ENCODE results near the gene RC3H1. TPM values are rescaled to one million over a fixed set of nuclear protein-coding genes. Genes with fewer than 3 reads are reported as not detected.

RC3H1 gene
- 81.9 and 168 TPM in 2 replicates for total RNA-seq (2011; cell fraction: chromatin; rRNA removed; ENCODE audit: low replicate concordance)
- 42.0 and 47.8 TPM in 2 replicates for total RNA-seq (2011; cell fraction: nucleolus; rRNA removed)
- total RNA-seq (2011; cell fraction: nucleoplasm; rRNA removed): 46.5 and 67.9 TPM in 2 replicates
- total RNA-seq (2014; rRNA removed) (11.4 and 12.4 TPM in 2 replicates), total RNA-seq (2014; rRNA removed; fragmentation: Illumina TruSeq; extraction: Trizol) (20.9 and 23.4 TPM in 2 replicates), total RNA-seq (2015; rRNA removed; fragmentation: Illumina TruSeq; extraction: Trizol) (27.2 and 31.7 TPM in 2 replicates), total RNA-seq (2021) (21.0 and 21.3 TPM in 2 replicates), polyA plus RNA-seq (2011; rRNA removed) (17.3 and 17.4 TPM in 2 replicates), polyA plus RNA-seq (2014; fragmentation: Illumina TruSeq; extraction: Trizol) (5.6 and 6.7 TPM in 2 replicates), polyA plus RNA-seq (2014; fragmentation: Nextera tagmentation; extraction: Ambion mirVana) (1 to 10 TPM; 2.4 to 3.4 TPM), polyA plus RNA-seq (2014; rRNA removed) (5.7 and 6.1 TPM in 2 replicates), polyA minus RNA-seq (2011; rRNA and poly(A)+ RNA removed) (83.2 and 95.5 TPM in 2 replicates), Bru-seq, nascent RNA (percentile 88 among the genes with signal in this experiment), BruChase-seq, experiment 1, labeled RNA remaining after a 2-hour chase (percentile 94 among the genes with signal in this experiment), BruChase-seq, experiment 2, labeled RNA remaining after a 6-hour chase (percentile 95 among the genes with signal in this experiment)
- 7.9 and 9.5 TPM in 2 replicates for polyA plus RNA-seq (2011; cell fraction: cytosol; rRNA removed)
- 23.3 and 23.5 TPM in 2 replicates for polyA plus RNA-seq (2011; cell fraction: nucleus; rRNA removed)
- polyA plus RNA-seq (2012): 2.8 and 3.4 TPM in 2 replicates
- 26.8 and 32.4 TPM in 2 replicates for polyA minus RNA-seq (2011; cell fraction: cytosol; rRNA and poly(A)+ RNA removed)
- 33.8 and 61.1 TPM in 2 replicates for polyA minus RNA-seq (2011; cell fraction: nucleus; rRNA and poly(A)+ RNA removed)
- long read RNA-seq, experiment 1, partial matches to known transcripts: 12 of 30 reads
- long read RNA-seq, experiment 1, other reads (novel, unspliced or antisense): 18 of 30 reads
- long read RNA-seq, experiment 2, partial matches to known transcripts: 0 of 4 reads
- long read RNA-seq, experiment 2, other reads (novel, unspliced or antisense): 4 of 4 reads
- long read RNA-seq, experiment 3, partial matches to known transcripts: 1 of 1 reads
- long read RNA-seq, experiment 3, other reads (novel, unspliced or antisense): 0 of 1 reads

GRCh38 chr1:174022080-174022975 lies at the start of gene RC3H1:
RC3H1 (minus strand) TSS chr1:174022357; CDS start chr1:173992985, 29,372 bp downstream.
- TSS peak; percentile 97 for BruUV-seq (replicated peaks)
- intact Hi-C loops (cut with micrococcal nuclease): loop anchor here (5.0 kb wide), 3 partner anchors 45 to 150 kb away; partner anchors contain the start of gene RABGAP1L
- POLR2A ChIA-PET: interaction anchor here (0.6 to 2.2 kb wide), 23 partner anchors 8 to 991 kb away, joined by 3 to 19 read pairs (median 4); partner anchors contain the start of genes GAS5 and ZBTB37
- H3K27ac ChIP-seq (ENCODE audit: extremely low read depth, low read depth, low read length): peak within 1 kb of the TSS; percentile 88
- peaks cover 14% of the 10 kb centered on the region; the same call in 2 of the 3 replicates for H3K36me3 ChIP-seq (ENCODE audit: control insufficient read depth, insufficient read depth, low read length)
- peak within 1 kb of the TSS; percentile 95 for H2AFZ ChIP-seq (ENCODE audit: low read depth, low read length)
- H3K9me1 ChIP-seq (ENCODE audit: control insufficient read depth, insufficient read depth, low read length): no peaks in the 10 kb centered on the region
- H3K4me1 ChIP-seq (replicated peaks in 1 of 2; ENCODE audit: control insufficient read depth in 2 of 2, insufficient read depth in 2 of 2, low read length in 2 of 2): peaks cover 12 to 19% of the 10 kb centered on the region in 2 experiments; a peak in 3 of 5 replicates
- FAIRE-seq (peak; percentile 79), ATAC-seq (peak; percentile 89), DNase-seq (ENCODE audit: extremely low read depth in 1 of 4, low spot score in 3 of 4) (peak; percentile 95 to 96 (median 96))
- peaks cover 20% of the 10 kb centered on the region; the same call in 1 of the 2 replicates for H4K20me1 ChIP-seq (replicated peaks; ENCODE audit: control insufficient read depth, insufficient read depth, low read length)
- CTCF ChIA-PET (ENCODE audit: low intra/inter-chr PET ratio): no interaction called here
- H3K27me3 ChIP-seq (ENCODE audit: control insufficient read depth in 2 of 2, insufficient read depth in 2 of 2, low read length in 2 of 2): no peaks in the 10 kb centered on the region
- under 1% methylated on average over 47 of the region's 78 CpGs for WGBS (ENCODE audit: insufficient coverage, low coverage, missing lambda C conversion rate)
- peak within 1 kb of the TSS; percentile 88 for H3K4me3 ChIP-seq
- H3K9ac ChIP-seq (ENCODE audit: insufficient read depth in 1 of 2, low read depth in 2 of 2, low read length in 2 of 2): peak within 1 kb of the TSS; percentile 90 to 99
- in situ Hi-C loops (cut with MboI): no loop called here
- H3K79me2 ChIP-seq (ENCODE audit: control insufficient read depth, insufficient read depth, low read length): peaks cover 52% of the 10 kb centered on the region
- peak within 1 kb of the TSS; percentile 84 for H3K4me2 ChIP-seq (ENCODE audit: insufficient read depth, low read length)
- H3K9me3 ChIP-seq (replicated peaks; ENCODE audit: control insufficient read depth, insufficient read depth, low read depth, low read length): no peaks in the 10 kb centered on the region
- peak; percentile 60; the same call in 1 of the 2 replicates for TF ChIP-seq MYNN (IDR thresholded peaks at IDR 0.05)
- no peak for TF ChIP-seq MYNN (CRISPR knock-in tag; IDR thresholded peaks at IDR 0.05)
- no peak for TF ChIP-seq CBX8 (IDR thresholded peaks at IDR 0.05; ENCODE audit: borderline replicate concordance, extremely low read depth, low read depth, low read length, poor library complexity, severe bottlenecking)
- TF ChIP-seq KAT7 (CRISPR knock-in tag; IDR thresholded peaks at IDR 0.05; ENCODE audit: borderline replicate concordance): no peak; the same call in none of the 2 replicates
- TF ChIP-seq JUNB (CRISPR knock-in tag; conservative IDR thresholded peaks at IDR 0.05): no peak
- no peak for TF ChIP-seq MED1 (CRISPR knock-in tag; IDR thresholded peaks at IDR 0.05; ENCODE audit: borderline replicate concordance)
- no peak for TF ChIP-seq ZNF121 (CRISPR knock-in tag; conservative IDR thresholded peaks at IDR 0.05)
- no peak for TF ChIP-seq OTX1 (CRISPR knock-in tag; IDR thresholded peaks at IDR 0.05)
- no peak for TF ChIP-seq POLR3G (IDR thresholded peaks at IDR 0.05; ENCODE audit: extremely low read depth, insufficient read length, insufficient replicate concordance)
- TF ChIP-seq VEZF1 (CRISPR knock-in tag; IDR thresholded peaks at IDR 0.05): peak; percentile 81
- TF ChIP-seq MTA3 (IDR thresholded peaks at IDR 0.05; ENCODE audit: borderline replicate concordance): 0 out of 2 replicates have a peak, but pooled peaks have one; percentile 50
- no peak for TF ChIP-seq ZNF431 (CRISPR knock-in tag; IDR thresholded peaks at IDR 0.05)
- peak; percentile 96 for TF ChIP-seq POLR2H (tag; IDR thresholded peaks at IDR 0.05; ENCODE audit: low read depth)
- peak; percentile 84 to 94 (median 87) for TF ChIP-seq YY1 (IDR thresholded peaks at IDR 0.05; ENCODE audit: borderline replicate concordance in 1 of 3, control insufficient read depth in 1 of 3, extremely low read depth in 1 of 3, insufficient read depth in 3 of 3, insufficient read length in 1 of 3, insufficient replicate concordance in 2 of 3, low read depth in 1 of 3, low read length in 2 of 3)

All from K562 (cell line).